Measurements from ENCODE around the gene SS18L1. TPM values are rescaled to one million over a fixed set of nuclear protein-coding genes. Genes with fewer than 3 reads are reported as not detected.
A peak's percentile ranks its signal among the peaks of the same experiment; 100 is the strongest.

SS18L1 gene
- total and polyA plus RNA-seq, 10 of the 15 experiments (the other 5 are each of a cell fraction or from before 2014, with no cell fraction given): 1.8 to 20.0 (median 6.6) TPM

- CTCF ChIA-PET: no interaction called here
- no peak for ATAC-seq
Measured at GRCh38 chr20:62165762-62166399, 22.3 kb downstream of the SS18L1 start.

GRCh38 chr20:62167474-62167873, 23.9 kb downstream of the SS18L1 start:
- Histone ChIP-seq H3K27ac (ENCODE audit: control insufficient read depth, insufficient read depth) (no peak overlapping the region), H3K4me3 (no peak overlapping the region), H3K9ac (ENCODE audit: control insufficient read depth, insufficient read depth, low read length) (no peak overlapping the region), H3K36me3 (ENCODE audit: control insufficient read depth in 2 of 2, insufficient read depth in 2 of 2, low read length in 1 of 2) (peaks cover 4 to 29% of the 10 kb centered on the region in 2 experiments; a peak in 3 of 4 replicates), H3K4me1 (ENCODE audit: control insufficient read depth, insufficient read depth, low read length) (no peaks in the 10 kb centered on the region), H2AFZ (ENCODE audit: control insufficient read depth, low read depth, low read length) (no peak overlapping the region), H3K79me2 (ENCODE audit: control insufficient read depth, insufficient read depth, low read length) (no peaks in the 10 kb centered on the region), H4K20me1 (ENCODE audit: control insufficient read depth, insufficient read depth) (no peaks in the 10 kb centered on the region), H3K4me2 (ENCODE audit: control insufficient read depth, insufficient read depth) (no peak overlapping the region), H3K9me3 (replicated peaks; ENCODE audit: control insufficient read depth, insufficient read depth, low read length) (no peaks in the 10 kb centered on the region), H3K27me3 (replicated peaks in 1 of 2; ENCODE audit: control insufficient read depth in 2 of 2, insufficient read depth in 2 of 2, low read length in 1 of 2) (no peaks in the 10 kb centered on the region)
- BruUV-seq (replicated peaks): no TSS peak
- WGBS (ENCODE audit: insufficient coverage, insufficient replicate concordance, low lambda C conversion rate, missing lambda C conversion rate): 96% methylated on average over 6 of the region's 6 CpGs
- FAIRE-seq (no peak), ATAC-seq (no peak), DNase-seq (ENCODE audit: low read depth, low spot score) (no peak)
- SMC1A ChIA-PET (ENCODE audit: uncharacterized antibody, unreplicated experiment): no interaction called here
- RAD21 ChIA-PET (ENCODE audit: unreplicated experiment): no interaction called here
- CTCF ChIA-PET: no interaction called here
- POLR2A ChIA-PET: interaction anchor here (0.7 kb wide), 1 partner anchor 640 kb away, joined by 4 read pairs; no protein-coding TSS in a partner anchor
- intact Hi-C loops (cut with micrococcal nuclease; ENCODE audit: unreplicated experiment) (no loop called here), in situ Hi-C loops (cut with MboI) (no loop called here)
- TF ChIP-seq SMAD1 (IDR thresholded peaks at IDR 0.05; ENCODE audit: low read depth, partially characterized antibody): no peak
- TF ChIP-seq SMAD5 (IDR thresholded peaks at IDR 0.05; ENCODE audit: low read depth): no peak
- TF ChIP-seq RAD21 (IDR thresholded peaks at IDR 0.05; ENCODE audit: insufficient read depth, low read depth, low read length): no peak
- TF ChIP-seq JUNB (IDR thresholded peaks at IDR 0.05): no peak
- TF ChIP-seq SPI1 (IDR thresholded peaks at IDR 0.05; ENCODE audit: borderline replicate concordance, insufficient read depth, low read depth, low read length): no peak
- TF ChIP-seq TBL1XR1 (IDR thresholded peaks at IDR 0.05; ENCODE audit: low read depth, low read length): no peak
- TF ChIP-seq FOXK2 (IDR thresholded peaks at IDR 0.05): no peak
- TF ChIP-seq IKZF1 (conservative IDR thresholded peaks at IDR 0.05): no peak
- no peak for TF ChIP-seq TCF3 (IDR thresholded peaks at IDR 0.05; ENCODE audit: borderline replicate concordance, insufficient read depth, low read depth, low read length)
- no peak for TF ChIP-seq TAF1 (IDR thresholded peaks at IDR 0.05; ENCODE audit: borderline replicate concordance, low read depth, low read length)
- TF ChIP-seq PML (IDR thresholded peaks at IDR 0.05; ENCODE audit: low read length): no peak
- TF ChIP-seq PKNOX1 (IDR thresholded peaks at IDR 0.05): no peak
- TF ChIP-seq RB1 (IDR thresholded peaks at IDR 0.05; ENCODE audit: borderline replicate concordance): no peak
- TF ChIP-seq NR2C1 (IDR thresholded peaks at IDR 0.05): no peak
- TF ChIP-seq HDAC6 (IDR thresholded peaks at IDR 0.05; ENCODE audit: unreplicated experiment): no peak

More at GRCh38 chr20:62165762-62166399, 22.3 kb downstream of the SS18L1 start:
- Histone ChIP-seq H2AFZ (ENCODE audit: control insufficient read depth, low read depth, low read length) (no peak overlapping the region), H3K36me3 (ENCODE audit: control insufficient read depth in 2 of 2, insufficient read depth in 2 of 2, low read length in 1 of 2) (peaks cover 6 to 35% of the 10 kb centered on the region in 2 experiments; a peak in 3 of 4 replicates), H3K27me3 (replicated peaks in 1 of 2; ENCODE audit: control insufficient read depth in 2 of 2, insufficient read depth in 2 of 2, low read length in 1 of 2) (no peaks in the 10 kb centered on the region), H3K9ac (ENCODE audit: control insufficient read depth, insufficient read depth, low read length) (no peak overlapping the region), H3K79me2 (ENCODE audit: control insufficient read depth, insufficient read depth, low read length) (no peaks in the 10 kb centered on the region), H4K20me1 (ENCODE audit: control insufficient read depth, insufficient read depth) (no peaks in the 10 kb centered on the region), H3K4me1 (ENCODE audit: control insufficient read depth, insufficient read depth, low read length) (no peaks in the 10 kb centered on the region), H3K4me3 (no peak overlapping the region), H3K27ac (ENCODE audit: control insufficient read depth, insufficient read depth) (no peak overlapping the region), H3K4me2 (ENCODE audit: control insufficient read depth, insufficient read depth) (no peak overlapping the region), H3K9me3 (replicated peaks; ENCODE audit: control insufficient read depth, insufficient read depth, low read length) (no peaks in the 10 kb centered on the region)
- BruUV-seq (replicated peaks): no TSS peak
- TF ChIP-seq CEBPB (IDR thresholded peaks at IDR 0.05; ENCODE audit: borderline replicate concordance in 1 of 2, low read depth in 2 of 2, low read length in 2 of 2) (peak in 1 of 2 experiments; percentile 35; a peak in 1 of 4 replicates), RAD51 (IDR thresholded peaks at IDR 0.05) (no peak)
- POLR2A ChIA-PET: no interaction called here
- DNase-seq (ENCODE audit: low read depth, low spot score) (no peak), FAIRE-seq (no peak)
- SMC1A ChIA-PET (ENCODE audit: uncharacterized antibody, unreplicated experiment): no interaction called here
- WGBS (ENCODE audit: insufficient coverage, insufficient replicate concordance, low lambda C conversion rate, missing lambda C conversion rate): 99% methylated on average over 25 of the region's 25 CpGs
- in situ Hi-C loops (cut with MboI) (no loop called here), intact Hi-C loops (cut with micrococcal nuclease; ENCODE audit: unreplicated experiment) (no loop called here)
- RAD21 ChIA-PET (ENCODE audit: unreplicated experiment): no interaction called here
